Sigmoid colon (tissue), 7 donors: ENCODE measurements around the gene KLHDC7A. TPM values are rescaled to one million over a fixed set of nuclear protein-coding genes. Genes with fewer than 3 reads are reported as not detected.
"Not testable (repeated sequence)": the region's sequence is repeated elsewhere in the genome, so short reads cannot be mapped to it uniquely, and the experiment has no call there.

Experiments used
- DNase-seq: peaks from one replicate; pipeline ENCODE4 v3.0.0-alpha.2; 2019
- H3K27ac ChIP-seq, 4 donors: fragments of 200-600 bp; sonication (generic); one replicate each; pipeline ENCODE4 v1.5.1; 2016 to 2019; ENCODE audit warnings: mild to moderate bottlenecking in 1 of 4
- H3K27me3 ChIP-seq, 3 donors: fragments of 200-600 bp; sonication (generic); one replicate each; pipeline ENCODE4 v1.5.1; 2019; ENCODE audit warnings: mild to moderate bottlenecking in 1 of 3
- H3K36me3 ChIP-seq, 4 donors: fragments of 200-600 bp; sonication (generic); one replicate each; pipeline ENCODE4 v1.5.1; 2016 to 2019
- H3K4me1 ChIP-seq, 4 donors: fragments of 200-600 bp; sonication (generic); one replicate each; pipeline ENCODE4 v1.5.1; 2017 to 2019
- H3K4me3 ChIP-seq, 4 donors: fragments of 200-600 bp; sonication (generic); one replicate each; pipeline ENCODE4 v1.5.1; 2017 to 2019; ENCODE audit warnings: mild to moderate bottlenecking in 2 of 4, moderate library complexity in 1 of 4
- H3K9me3 ChIP-seq, 4 donors: fragments of 200-600 bp in 3 of 4; sonication (generic) in 3 of 4; one replicate each; pipeline versions ENCODE4 v1.5.1 to v1.6.1; 2013 to 2019
- CTCF ChIP-seq, 4 experiments: fragments of 450-650 bp in 3 of 4; fragments of 200-600 bp in 1 of 4; IDR thresholded peaks; one replicate each; pipeline ENCODE4 v1.5.1; 2016 to 2019; ENCODE audit warnings: antibody characterized with exemption in 4 of 4, mild to moderate bottlenecking in 3 of 4, moderate library complexity in 2 of 4
- EP300 ChIP-seq, 4 donors: sonication (generic); formaldehyde crosslinking; IDR thresholded peaks; one replicate each; pipeline ENCODE4 v1.6.1; 2017; ENCODE audit warnings: antibody characterized with exemption in 4 of 4
- POLR2A ChIP-seq, 2 donors: fragments of 450-650 bp; IDR thresholded peaks; one replicate each; pipeline ENCODE4 v1.6.1; 2016; ENCODE audit warnings: antibody characterized with exemption in 2 of 2, mild to moderate bottlenecking in 2 of 2, moderate library complexity in 2 of 2
- POLR2AphosphoS5 ChIP-seq, 4 donors: sonication (generic); formaldehyde crosslinking; IDR thresholded peaks; one replicate each; pipeline ENCODE4 v1.6.1; 2017; ENCODE audit warnings: antibody characterized with exemption in 4 of 4
- WGBS, 2 donors: extraction: QIAGEN DNeasy Blood & Tissue Kit; methylation state at CpG; one replicate each; pipeline ENCODE4 v1.1.7; 2013; 5-methylcytosine and 5-hydroxymethylcytosine counted together
- intact Hi-C: fragments of 100-400 bp; cut with DNase I; formaldehyde crosslinking; loops from one replicate; pipeline ENCODE4 v1.15.1; 2023
- polyA plus RNA-seq, 3 donors: library from polyadenylated mRNA; stranded (reverse); fragments of 200-250 nt; gene quantifications; one replicate each; pipeline ENCODE4 v1.2.3, GENCODE V29; 2013
- total RNA-seq, 4 donors: library from RNA; depleted of rRNA; stranded (reverse); fragments of >200 nt; gene quantifications; one replicate each; pipeline ENCODE4 v1.1.0, GENCODE V29; 2016
- donor health status: healthy with polysubstance abuse.
- donor health status: Bipolar disorder and iron deficiency.
- donor health status: healthy.

Gene KLHDC7A
- total and polyA plus RNA-seq, 7 donors: under 0.01 to 0.60 (median 0.35) TPM; not detected in 4

GRCh38 chr1:18458133-18459092 lies 22.3 kb upstream of the KLHDC7A start:
- H3K27ac ChIP-seq: no peak overlapping the region
- no peak for DNase-seq
- no peaks in the 10 kb centered on the region for H3K4me1 ChIP-seq
- no peak overlapping the region for H3K4me3 ChIP-seq
- peaks cover 0 to 21% (median 0%) of the 10 kb centered on the region in 3 donors for H3K27me3 ChIP-seq
- 75 to 83% methylated on average over 15 of the region's 15 CpGs for WGBS, 2 donors
- H3K36me3 ChIP-seq: no peaks in the 10 kb centered on the region
- intact Hi-C loops: no loop called here
- TF ChIP-seq POLR2AphosphoS5 (IDR thresholded peaks at IDR 0.05) (no peak), EP300 (IDR thresholded peaks at IDR 0.05) (no peak), CTCF (IDR thresholded peaks at IDR 0.05) (no peak), POLR2A (IDR thresholded peaks at IDR 0.05) (no peak)
- H3K9me3 ChIP-seq: no peaks in the 10 kb centered on the region

GRCh38 chr1:18461656-18462055 lies 19.1 kb upstream of the KLHDC7A start:
- Histone ChIP-seq H3K27ac (no peak overlapping the region), H3K9me3 (no peaks in the 10 kb centered on the region), H3K27me3 (peaks cover 0 to 21% (median 0%) of the 10 kb centered on the region in 3 donors), H3K36me3 (no peaks in the 10 kb centered on the region), H3K4me1 (no peaks in the 10 kb centered on the region), H3K4me3 (no peak overlapping the region)
- intact Hi-C loops: no loop called here
- WGBS, 2 donors: 89% methylated on average over 10 of the region's 10 CpGs
- TF ChIP-seq CTCF (IDR thresholded peaks at IDR 0.05) (no peak), EP300 (IDR thresholded peaks at IDR 0.05) (no peak), POLR2A (IDR thresholded peaks at IDR 0.05) (no peak), POLR2AphosphoS5 (IDR thresholded peaks at IDR 0.05) (no peak)
- no peak for DNase-seq

GRCh38 chr1:18462517-18462916 lies 18.2 kb upstream of the KLHDC7A start:
- WGBS, 2 donors: 85 to 89% methylated on average over 5 of the region's 5 CpGs

GRCh38 chr1:18463063-18463462 lies 17.7 kb upstream of the KLHDC7A start:
- no peaks in the 10 kb centered on the region for H3K36me3 ChIP-seq
- H3K4me1 ChIP-seq: no peaks in the 10 kb centered on the region
- DNase-seq: no peak
- intact Hi-C loops: no loop called here
- H3K4me3 ChIP-seq: no peak overlapping the region
- 79% methylated on average over 8 of the region's 8 CpGs for WGBS, 2 donors
- no peaks in the 10 kb centered on the region for H3K9me3 ChIP-seq
- no peak overlapping the region for H3K27ac ChIP-seq
- TF ChIP-seq CTCF (IDR thresholded peaks at IDR 0.05): no peak
- no peak for TF ChIP-seq POLR2AphosphoS5 (IDR thresholded peaks at IDR 0.05)
- TF ChIP-seq EP300 (IDR thresholded peaks at IDR 0.05): no peak
- TF ChIP-seq POLR2A (IDR thresholded peaks at IDR 0.05): no peak
- H3K27me3 ChIP-seq: peaks cover 0 to 9% (median 0%) of the 10 kb centered on the region in 3 donors

More at GRCh38 chr1:18462517-18462916, 18.2 kb upstream of the KLHDC7A start:
- DNase-seq, H3K4me1 ChIP-seq, H3K9me3 ChIP-seq, H3K36me3 ChIP-seq, intact Hi-C loops, H3K27ac ChIP-seq, H3K4me3 ChIP-seq: not testable (repeated sequence)
- H3K27me3 ChIP-seq: peaks cover 0 to 15% (median 0%) of the 10 kb centered on the region in 3 donors

- Histone ChIP-seq H3K4me1 (no peaks in the 10 kb centered on the region), H3K27ac (no peak overlapping the region), H3K27me3 (no peaks in the 10 kb centered on the region), H3K4me3 (no peak overlapping the region), H3K36me3 (no peaks in the 10 kb centered on the region), H3K9me3 (no peaks in the 10 kb centered on the region)
- intact Hi-C loops: no loop called here
- no peak for TF ChIP-seq EP300 (IDR thresholded peaks at IDR 0.05)
- no peak for TF ChIP-seq POLR2AphosphoS5 (IDR thresholded peaks at IDR 0.05)
- 49 to 75% methylated on average over 6 of the region's 6 CpGs for WGBS, 2 donors
- DNase-seq: no peak
These were observed 16.6 kb upstream of the KLHDC7A start for GRCh38 chr1:18463984-18464664.
